ENCODE data around the gene ZBTB16. TPM values are rescaled to one million over a fixed set of nuclear protein-coding genes. Genes with fewer than 3 reads are reported as not detected.

ZBTB16 gene
- total RNA-seq, 1 donor from 2014 or later = 21.9 TPM

DNA sequence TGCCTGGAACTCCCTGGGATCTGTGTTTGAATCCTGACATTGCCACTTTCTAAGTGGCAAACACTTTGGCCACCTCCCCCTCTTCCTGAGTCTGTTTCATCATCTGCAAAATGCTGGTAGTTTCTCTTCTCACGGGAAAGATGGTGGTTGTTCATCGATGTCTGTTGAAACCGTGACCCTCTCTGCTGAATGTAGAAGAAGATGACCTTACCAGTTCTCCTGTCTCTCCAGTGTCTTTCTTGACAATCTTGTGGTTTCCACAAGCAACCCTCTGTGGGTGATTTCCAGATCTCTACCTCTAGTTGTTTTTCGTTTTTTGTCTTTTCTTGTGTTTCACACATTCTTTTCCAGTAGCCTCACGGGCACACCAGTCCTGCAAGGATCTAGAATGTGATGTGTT, 27.5 kb downstream of the ZBTB16 start:
- Mint-ChIP-seq H3K36me3 (ENCODE audit: low read depth) (peaks cover 26% of the 10 kb centered on the region), H3K4me3 (ENCODE audit: unreplicated experiment) (no peak overlapping the region), H3K9me3 (ENCODE audit: low read depth) (no peaks in the 10 kb centered on the region), H3K27ac (ENCODE audit: unreplicated experiment) (no peak overlapping the region), H3K27me3 (ENCODE audit: low read depth) (peaks cover 22% of the 10 kb centered on the region), H3K4me1 (ENCODE audit: low read depth) (peaks cover 56% of the 10 kb centered on the region)
- TF ChIP-seq, protein P1, sequence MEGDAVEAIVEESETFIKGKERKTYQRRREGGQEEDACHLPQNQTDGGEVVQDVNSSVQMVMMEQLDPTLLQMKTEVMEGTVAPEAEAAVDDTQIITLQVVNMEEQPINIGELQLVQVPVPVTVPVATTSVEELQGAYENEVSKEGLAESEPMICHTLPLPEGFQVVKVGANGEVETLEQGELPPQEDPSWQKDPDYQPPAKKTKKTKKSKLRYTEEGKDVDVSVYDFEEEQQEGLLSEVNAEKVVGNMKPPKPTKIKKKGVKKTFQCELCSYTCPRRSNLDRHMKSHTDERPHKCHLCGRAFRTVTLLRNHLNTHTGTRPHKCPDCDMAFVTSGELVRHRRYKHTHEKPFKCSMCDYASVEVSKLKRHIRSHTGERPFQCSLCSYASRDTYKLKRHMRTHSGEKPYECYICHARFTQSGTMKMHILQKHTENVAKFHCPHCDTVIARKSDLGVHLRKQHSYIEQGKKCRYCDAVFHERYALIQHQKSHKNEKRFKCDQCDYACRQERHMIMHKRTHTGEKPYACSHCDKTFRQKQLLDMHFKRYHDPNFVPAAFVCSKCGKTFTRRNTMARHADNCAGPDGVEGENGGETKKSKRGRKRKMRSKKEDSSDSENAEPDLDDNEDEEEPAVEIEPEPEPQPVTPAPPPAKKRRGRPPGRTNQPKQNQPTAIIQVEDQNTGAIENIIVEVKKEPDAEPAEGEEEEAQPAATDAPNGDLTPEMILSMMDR (IDR thresholded peaks at IDR 0.05) = no peak
- no peak for DNase-seq (ENCODE audit: low spot score)

DNA sequence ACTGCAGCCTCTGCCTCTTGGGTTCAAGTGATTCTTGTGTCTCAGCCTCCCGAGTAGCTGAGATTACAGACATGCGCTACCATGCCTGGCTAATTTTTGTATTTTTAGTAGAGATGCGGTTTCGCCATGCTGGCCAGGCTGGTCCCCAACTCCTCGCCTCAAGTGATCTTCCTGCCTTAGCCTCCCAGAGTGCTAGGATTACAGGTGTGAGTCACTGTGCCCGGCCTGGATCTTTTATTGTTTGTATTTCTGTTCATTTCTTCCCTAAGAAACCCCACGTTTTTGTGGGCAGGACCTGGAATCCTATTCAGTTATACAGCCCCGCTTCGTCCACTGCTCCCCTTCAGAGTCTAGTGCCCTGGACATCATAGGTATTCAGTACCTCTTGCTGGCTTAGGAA, 28.7 kb downstream of the ZBTB16 start:
- Mint-ChIP-seq H3K27ac (ENCODE audit: unreplicated experiment) (no peak overlapping the region), H3K27me3 (ENCODE audit: low read depth) (peaks cover 22% of the 10 kb centered on the region), H3K4me1 (ENCODE audit: low read depth) (peaks cover 56% of the 10 kb centered on the region), H3K4me3 (ENCODE audit: unreplicated experiment) (no peak overlapping the region), H3K9me3 (ENCODE audit: low read depth) (no peaks in the 10 kb centered on the region), H3K36me3 (ENCODE audit: low read depth) (peaks cover 27% of the 10 kb centered on the region)
- no peak for DNase-seq (ENCODE audit: low spot score)
- TF ChIP-seq, protein P1 (IDR thresholded peaks at IDR 0.05) = no peak

DNA sequence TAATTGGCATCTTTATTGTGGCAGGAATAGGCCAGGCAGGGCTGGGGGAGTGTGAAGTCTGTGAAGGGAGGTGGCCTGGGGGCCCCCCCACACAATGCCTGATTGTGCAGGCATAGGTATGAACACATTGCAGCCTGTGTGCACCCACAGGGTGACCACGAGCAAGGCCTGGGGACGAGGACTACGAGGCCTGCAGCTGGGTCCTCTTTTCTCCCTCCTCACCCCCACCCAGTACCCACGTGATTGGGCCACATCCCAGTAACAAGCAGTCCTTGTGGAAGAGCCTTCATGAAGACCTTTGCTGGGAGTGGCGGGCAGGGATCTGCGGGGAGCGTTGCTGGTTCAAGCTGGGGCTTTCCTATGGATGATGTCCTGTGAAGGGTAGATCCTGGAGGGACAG, 29.3 kb downstream of the ZBTB16 start:
- Mint-ChIP-seq H3K4me3 (ENCODE audit: unreplicated experiment) (no peak overlapping the region), H3K36me3 (ENCODE audit: low read depth) (peaks cover 30% of the 10 kb centered on the region), H3K27me3 (ENCODE audit: low read depth) (peaks cover 22% of the 10 kb centered on the region), H3K4me1 (ENCODE audit: low read depth) (peaks cover 61% of the 10 kb centered on the region), H3K9me3 (ENCODE audit: low read depth) (no peaks in the 10 kb centered on the region), H3K27ac (ENCODE audit: unreplicated experiment) (no peak overlapping the region)
- no peak for DNase-seq (ENCODE audit: low spot score)
- TF ChIP-seq, protein P1 (IDR thresholded peaks at IDR 0.05) = no peak

DNA sequence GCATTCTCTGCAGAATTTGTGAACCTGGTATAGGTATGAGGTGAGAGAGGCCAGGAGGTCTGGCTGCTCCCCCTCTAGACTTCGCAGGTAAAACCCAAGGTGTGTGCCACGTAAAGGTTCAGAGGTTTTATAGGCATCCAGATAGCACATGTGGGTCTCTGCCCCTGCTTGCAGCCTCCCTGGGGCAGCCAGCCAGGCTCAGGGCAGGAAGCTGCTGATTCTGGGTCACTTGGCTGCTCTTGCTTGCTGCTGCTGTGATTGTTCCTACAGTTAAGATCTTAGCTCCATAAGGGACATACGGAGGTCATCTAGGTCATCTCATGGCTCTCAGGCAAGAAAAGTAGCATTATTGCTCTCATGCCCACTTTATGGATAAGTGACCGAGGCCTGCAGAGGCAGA, 30.2 kb downstream of the ZBTB16 start:
- DNase-seq (ENCODE audit: low spot score) = no peak
- no peaks in the 10 kb centered on the region for H3K9me3 Mint-ChIP-seq (ENCODE audit: low read depth)
- TF ChIP-seq, protein P1 (IDR thresholded peaks at IDR 0.05) = no peak
- H3K27ac Mint-ChIP-seq (ENCODE audit: unreplicated experiment) = no peak overlapping the region
- peaks cover 57% of the 10 kb centered on the region for H3K4me1 Mint-ChIP-seq (ENCODE audit: low read depth)
- H3K4me3 Mint-ChIP-seq (ENCODE audit: unreplicated experiment) = no peak overlapping the region
- H3K36me3 Mint-ChIP-seq (ENCODE audit: low read depth) = peaks cover 32% of the 10 kb centered on the region
- peaks cover 22% of the 10 kb centered on the region for H3K27me3 Mint-ChIP-seq (ENCODE audit: low read depth)

DNA sequence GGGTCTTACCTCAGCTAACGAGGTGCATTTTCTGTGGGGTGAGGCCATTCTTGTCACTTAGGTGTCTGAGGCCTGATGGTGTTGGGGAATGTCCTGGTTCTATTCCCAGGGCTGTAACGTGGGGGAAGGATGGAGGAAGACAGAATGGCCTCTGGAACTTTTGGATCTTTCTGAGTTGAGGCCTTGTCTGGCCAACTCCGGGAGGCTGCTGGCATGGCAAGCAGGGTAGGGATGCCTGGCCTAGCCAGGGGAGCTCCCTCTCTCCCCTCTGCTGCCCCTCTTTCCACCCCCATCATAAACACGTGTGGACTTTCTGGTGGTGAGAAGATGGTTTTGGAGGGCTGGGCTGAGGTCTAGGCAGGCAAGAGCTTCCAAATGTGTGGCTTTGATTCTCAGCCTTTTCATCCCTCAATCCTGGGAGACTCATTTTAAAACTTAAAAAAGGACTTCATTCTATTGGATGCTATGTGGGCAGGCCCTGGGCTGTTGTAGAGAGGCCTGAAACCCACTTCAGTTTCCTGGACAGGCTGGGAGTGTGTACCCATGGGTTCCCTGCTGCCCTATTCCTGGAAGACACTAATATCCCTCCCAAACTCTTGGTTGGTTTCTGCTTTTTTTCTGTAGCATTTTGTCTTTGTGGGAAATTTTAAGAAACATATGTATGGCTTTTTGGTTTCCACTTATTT, 30.9 kb downstream of the ZBTB16 start:
- no peak overlapping the region for H3K27ac Mint-ChIP-seq (ENCODE audit: unreplicated experiment)
- peaks cover 22% of the 10 kb centered on the region for H3K27me3 Mint-ChIP-seq (ENCODE audit: low read depth)
- H3K9me3 Mint-ChIP-seq (ENCODE audit: low read depth) = no peaks in the 10 kb centered on the region
- no peak for DNase-seq (ENCODE audit: low spot score)
- H3K36me3 Mint-ChIP-seq (ENCODE audit: low read depth) = peaks cover 32% of the 10 kb centered on the region
- H3K4me3 Mint-ChIP-seq (ENCODE audit: unreplicated experiment) = no peak overlapping the region
- TF ChIP-seq, protein P1 (IDR thresholded peaks at IDR 0.05) = no peak
- peaks cover 59% of the 10 kb centered on the region for H3K4me1 Mint-ChIP-seq (ENCODE audit: low read depth)
